IMR-90 (cell line): ENCODE measurements around the gene MFSD12.

Source experiments
- BHLHE40 ChIP-seq: fragments of 150-350 bp; IDR thresholded peaks from 2 replicates; pipeline ENCODE4 v1.6.1; 2016; ENCODE audit warnings: mild to moderate bottlenecking, low read depth, low read length
- CEBPB ChIP-seq: IDR thresholded peaks from 2 replicates; pipeline ENCODE4 v1.6.1; 2012; ENCODE audit warnings: low read depth, low read length, improper control_type of control experiment
- CTCF ChIP-seq: conservative IDR thresholded peaks from 2 replicates; pipeline ENCODE4 v1.5.1; 2012; ENCODE audit warnings: mild to moderate bottlenecking, low read depth, low read length, improper control_type of control experiment
- ELK1 ChIP-seq: fragments of 150-350 bp; IDR thresholded peaks from 2 replicates; pipeline ENCODE4 v1.6.1; 2016; ENCODE audit warnings: low read depth, mild to moderate bottlenecking, low read length, moderate library complexity, borderline replicate concordance
- FOS ChIP-seq: fragments of 150-350 bp; IDR thresholded peaks from 2 replicates; pipeline ENCODE4 v1.6.1; 2016; ENCODE audit warnings: low read depth, low read length
- POLR2A ChIP-seq: IDR thresholded peaks from 2 replicates; pipeline ENCODE4 v1.6.1; 2012; ENCODE audit warnings: mild to moderate bottlenecking, low read depth, low read length
- RAD21 ChIP-seq: IDR thresholded peaks from 2 replicates; pipeline ENCODE4 v1.6.1; 2012; ENCODE audit warnings: low read length, improper control_type of control experiment
- RCOR1 ChIP-seq: IDR thresholded peaks from 2 replicates; pipeline ENCODE4 v1.6.1; 2012; ENCODE audit warnings: mild to moderate bottlenecking, low read length, improper control_type of control experiment; ENCODE audit not compliant: insufficient replicate concordance
- RFX5 ChIP-seq: IDR thresholded peaks from 2 replicates; pipeline ENCODE4 v1.8.0; 2012; ENCODE audit warnings: low read depth, mild to moderate bottlenecking, low read length, moderate library complexity
- SMC3 ChIP-seq: fragments of 150-350 bp; IDR thresholded peaks from 2 replicates; pipeline ENCODE4 v1.6.1; 2016; ENCODE audit warnings: low read depth, mild to moderate bottlenecking, antibody characterized with exemption, low read length, moderate library complexity
- USF2 ChIP-seq: fragments of 150-350 bp; IDR thresholded peaks from 2 replicates; pipeline ENCODE4 v1.6.1; 2017; ENCODE audit warnings: mild to moderate bottlenecking, antibody characterized with exemption, low read length, low read depth

- TF ChIP-seq CTCF (no peak), SMC3 (no peak), RAD21 (no peak), POLR2A (no peak), CEBPB (no peak), RCOR1 (no peak), USF2 (no peak), BHLHE40 (no peak), ELK1 (no peak), RFX5 (no peak), FOS (no peak)
These were observed 38.3 kb downstream of the MFSD12 start for GRCh38 chr19:3519126-3519525.
